NCI-H2107 treated with DMSO at 0.1 percent for 48 hours (cell line): ENCODE measurements around the gene EPB41L1.

Experiments
- DNase-seq: peaks from one replicate; lab custom pipeline; 2025; ENCODE audit not compliant: unreplicated experiment; lab: John Stamatoyannopoulos, UW

EPB41L1 gene

DNA sequence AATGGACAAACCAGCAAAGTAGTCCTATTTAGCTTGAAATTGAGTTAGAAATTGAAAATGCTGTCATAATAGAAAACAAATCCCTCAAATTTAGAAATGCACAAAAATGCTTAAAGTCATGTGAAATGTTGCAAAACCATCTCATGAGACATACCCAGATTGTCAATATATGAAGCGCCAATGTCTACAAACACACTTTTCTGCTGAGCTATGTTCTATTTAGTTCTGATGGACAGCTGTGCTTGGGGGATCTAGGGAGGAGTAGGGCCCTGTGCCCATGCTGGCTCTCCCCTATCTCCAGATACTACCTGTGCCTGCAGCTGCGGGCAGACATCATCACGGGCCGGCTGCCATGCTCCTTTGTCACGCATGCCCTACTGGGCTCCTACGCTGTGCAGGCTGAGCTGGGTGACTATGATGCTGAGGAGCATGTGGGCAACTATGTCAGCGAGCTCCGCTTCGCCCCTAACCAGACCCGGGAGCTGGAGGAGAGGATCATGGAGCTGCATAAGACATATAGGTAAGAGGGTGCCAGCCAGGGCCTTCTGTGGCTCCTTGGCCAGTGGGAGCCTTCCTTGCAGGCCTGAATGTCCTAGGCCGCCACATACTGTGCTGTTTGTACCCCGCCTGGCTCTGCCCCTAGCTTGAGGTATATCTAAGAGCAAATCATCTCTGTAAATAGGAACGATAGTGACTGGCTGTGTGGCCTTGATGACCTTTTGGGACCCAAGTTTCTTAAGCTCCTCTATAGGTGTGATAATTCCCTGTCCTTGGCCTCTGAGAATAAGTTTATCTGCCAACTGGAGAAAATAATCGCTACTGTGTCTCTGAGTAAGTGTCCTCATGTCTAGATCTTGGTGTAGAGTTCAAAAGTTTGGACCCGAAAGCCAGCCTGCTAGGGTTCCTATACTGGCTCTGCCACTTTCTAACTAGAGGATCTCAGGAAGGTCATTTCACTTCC lies 30.6 kb downstream of the EPB41L1 start:
- no peak for DNase-seq

- DNase-seq, result no peak
Observed at GRCh38 chr20:36193977-36194712, 39.6 kb downstream of the EPB41L1 start.

GRCh38 chr20:36196676-36197075 lies 42.1 kb downstream of the EPB41L1 start:
- DNase-seq, result no peak

GRCh38 chr20:36197271-36197670 lies 42.7 kb downstream of the EPB41L1 start:
- no peak for DNase-seq

- DNase-seq, result peak; percentile 47
Observed at GRCh38 chr20:36199345-36200257, 45.1 kb downstream of the EPB41L1 start.

GRCh38 chr20:36200451-36200850 lies 45.9 kb downstream of the EPB41L1 start:
- no peak for DNase-seq

- no peak for DNase-seq
Observed at GRCh38 chr20:36201198-36201597, 46.7 kb downstream of the EPB41L1 start.

DNA sequence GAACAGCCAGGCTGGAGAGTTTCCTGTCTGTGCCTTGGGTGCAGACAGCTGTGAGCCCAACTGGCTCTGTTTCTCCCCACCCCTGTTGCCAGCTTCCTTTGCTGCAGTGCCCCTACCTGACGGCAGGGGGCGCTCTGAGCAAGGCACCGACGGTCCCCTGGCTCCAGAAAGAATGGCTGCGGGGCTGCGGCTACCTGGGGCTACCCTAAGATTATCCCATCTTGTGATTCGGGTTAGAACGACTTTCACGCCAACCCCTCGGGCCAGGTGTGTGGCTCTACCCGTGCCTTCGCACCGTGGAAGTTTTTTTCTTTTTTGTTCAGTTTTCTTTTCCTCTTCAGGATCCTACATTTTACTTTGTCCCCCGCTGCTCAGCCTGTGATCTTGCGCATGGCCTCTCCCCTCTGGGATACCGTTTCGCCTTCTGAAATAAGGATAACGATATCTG lies 48.4 kb downstream of the EPB41L1 start:
- DNase-seq, result peak; percentile 25

GRCh38 chr20:36203861-36204260 lies 49.3 kb downstream of the EPB41L1 start:
- no peak for DNase-seq

DNA sequence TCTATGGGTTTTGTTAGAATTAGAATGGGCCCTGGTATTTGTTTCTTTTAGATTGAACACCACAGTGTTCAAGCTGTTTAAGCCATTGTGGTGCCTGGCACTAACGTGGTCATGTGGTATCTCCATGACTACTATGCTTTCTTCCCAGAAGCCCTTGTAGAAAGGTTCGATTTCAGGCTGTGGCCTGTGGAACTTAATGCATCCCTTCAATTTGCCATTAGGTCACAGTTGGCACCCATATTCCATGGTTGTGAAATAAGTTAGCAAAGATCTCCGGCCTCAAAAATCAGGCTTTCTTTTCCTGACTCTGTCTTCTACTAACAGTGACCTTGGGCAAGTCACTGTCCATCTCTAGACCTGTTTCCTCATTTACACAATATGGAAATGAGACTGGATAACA lies 50.5 kb downstream of the EPB41L1 start:
- no peak for DNase-seq

DNA sequence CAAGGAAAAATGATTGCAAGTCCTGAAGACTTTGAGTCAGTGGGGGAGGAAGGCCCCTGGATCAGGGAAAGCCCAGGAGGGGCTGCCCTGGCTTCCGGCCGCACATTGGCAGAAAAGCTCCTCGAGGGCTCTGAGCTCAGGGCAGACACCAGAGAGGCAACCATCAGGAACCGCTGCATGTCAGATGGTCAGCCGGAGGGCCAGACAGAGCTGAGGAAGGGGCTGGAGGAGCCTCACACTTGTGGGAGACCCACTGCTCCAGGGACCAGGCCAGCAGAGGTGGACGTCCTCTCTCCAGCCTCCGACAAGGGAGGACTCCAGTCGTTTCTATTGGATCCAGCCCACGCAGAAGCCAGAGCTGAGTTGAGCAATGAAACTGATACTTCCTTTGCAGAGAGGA lies 51.5 kb downstream of the EPB41L1 start:
- DNase-seq, result no peak

GRCh38 chr20:36206641-36207040 lies 52.1 kb downstream of the EPB41L1 start:
- no peak for DNase-seq

- DNase-seq, result no peak
Observed at GRCh38 chr20:36207602-36208001, 53.1 kb downstream of the EPB41L1 start.

- no peak for DNase-seq
Observed at GRCh38 chr20:36208257-36208656, 53.7 kb downstream of the EPB41L1 start.

GRCh38 chr20:36210436-36211021 lies 56.0 kb downstream of the EPB41L1 start:
- no peak for DNase-seq

DNA sequence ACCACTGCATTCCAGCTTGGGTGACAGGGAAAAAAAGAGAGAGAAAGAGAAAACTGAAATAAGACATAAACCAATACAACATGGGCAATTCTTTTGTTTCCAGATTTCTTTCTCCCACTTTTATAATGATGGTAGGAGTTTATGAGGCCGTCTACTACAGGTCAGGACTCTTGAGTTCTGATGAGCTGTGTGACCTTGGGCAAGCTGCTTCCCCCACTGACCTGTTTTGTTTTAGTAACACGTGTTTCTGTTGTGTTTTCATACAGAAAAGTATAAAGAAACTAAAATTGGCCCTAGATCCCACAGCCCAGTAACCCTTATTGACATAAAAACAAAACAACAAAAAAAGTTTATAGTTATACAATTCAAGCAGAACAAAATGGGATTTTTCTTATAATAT lies 58.8 kb downstream of the EPB41L1 start:
- no peak for DNase-seq

DNA sequence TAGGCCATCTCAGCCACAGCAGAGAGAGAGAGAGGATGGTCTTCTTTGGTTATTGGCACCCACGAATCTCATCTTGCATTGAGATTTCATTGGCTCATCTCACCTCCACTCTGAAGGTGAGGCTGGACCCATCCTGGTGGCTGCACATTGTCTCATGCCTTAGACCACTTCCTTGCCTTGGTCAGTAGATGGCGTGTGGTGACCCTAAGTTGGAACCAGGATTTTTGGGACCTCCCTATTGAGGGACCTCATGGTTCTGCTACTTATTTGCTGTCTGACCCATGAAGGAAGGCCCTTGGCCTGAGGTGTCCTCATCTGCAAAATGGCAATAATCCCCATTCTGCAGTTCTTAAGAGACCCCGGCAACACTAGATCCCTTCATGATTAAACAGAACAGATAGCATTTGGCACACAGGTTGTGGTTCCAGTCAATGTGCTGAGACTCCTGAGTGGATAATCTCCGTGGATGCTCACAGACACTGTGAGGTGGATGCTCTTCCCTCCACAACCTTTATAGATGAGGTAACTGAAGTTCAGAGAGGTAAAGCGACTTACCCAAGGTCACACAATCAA lies 60.2 kb downstream of the EPB41L1 start:
- no peak for DNase-seq

- DNase-seq, result no peak
Observed at GRCh38 chr20:36215778-36216177, 61.2 kb downstream of the EPB41L1 start.

DNA sequence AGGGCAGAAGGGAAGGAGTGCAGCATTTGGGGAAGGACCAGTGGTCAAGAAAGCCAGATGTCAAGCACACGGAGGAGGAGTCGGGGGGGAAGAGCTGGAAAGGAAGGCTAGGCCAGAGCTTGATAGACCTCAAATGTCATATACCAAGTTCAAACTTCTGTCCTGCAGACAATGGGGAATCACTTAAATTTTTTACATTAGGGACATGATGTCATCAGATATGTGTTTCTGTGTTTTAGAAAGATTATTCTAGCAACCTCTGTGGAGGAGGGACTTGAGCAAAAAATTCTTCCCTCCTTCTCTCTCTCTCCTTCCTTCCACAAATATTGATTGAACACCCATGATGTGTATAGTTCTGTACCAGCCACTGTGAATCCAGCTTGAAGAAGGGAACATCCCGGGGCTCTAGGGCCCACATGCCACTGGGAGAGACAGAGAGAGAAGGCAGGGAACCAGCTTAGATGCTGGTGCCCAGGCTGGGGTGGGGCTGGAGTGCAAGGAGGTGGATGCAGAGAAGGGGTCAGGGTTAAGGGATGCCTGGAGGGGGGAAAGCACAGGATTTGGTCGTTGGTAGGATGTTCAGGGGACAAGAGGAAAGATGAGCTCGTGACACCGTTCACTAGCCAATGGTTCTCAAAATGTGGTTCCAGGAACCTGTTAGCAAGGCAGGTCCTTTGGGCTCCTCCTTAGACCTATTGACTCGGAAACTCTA lies 61.9 kb downstream of the EPB41L1 start:
- DNase-seq, result no peak

- no peak for DNase-seq
Observed at GRCh38 chr20:36217226-36217625, 62.7 kb downstream of the EPB41L1 start.
